ENCODE data around the gene ZNF584.
"Not testable (repeated sequence)": the region's sequence is repeated elsewhere in the genome, so short reads cannot be mapped to it uniquely, and the experiment has no call there.

- TF ChIP-seq, protein P1, sequence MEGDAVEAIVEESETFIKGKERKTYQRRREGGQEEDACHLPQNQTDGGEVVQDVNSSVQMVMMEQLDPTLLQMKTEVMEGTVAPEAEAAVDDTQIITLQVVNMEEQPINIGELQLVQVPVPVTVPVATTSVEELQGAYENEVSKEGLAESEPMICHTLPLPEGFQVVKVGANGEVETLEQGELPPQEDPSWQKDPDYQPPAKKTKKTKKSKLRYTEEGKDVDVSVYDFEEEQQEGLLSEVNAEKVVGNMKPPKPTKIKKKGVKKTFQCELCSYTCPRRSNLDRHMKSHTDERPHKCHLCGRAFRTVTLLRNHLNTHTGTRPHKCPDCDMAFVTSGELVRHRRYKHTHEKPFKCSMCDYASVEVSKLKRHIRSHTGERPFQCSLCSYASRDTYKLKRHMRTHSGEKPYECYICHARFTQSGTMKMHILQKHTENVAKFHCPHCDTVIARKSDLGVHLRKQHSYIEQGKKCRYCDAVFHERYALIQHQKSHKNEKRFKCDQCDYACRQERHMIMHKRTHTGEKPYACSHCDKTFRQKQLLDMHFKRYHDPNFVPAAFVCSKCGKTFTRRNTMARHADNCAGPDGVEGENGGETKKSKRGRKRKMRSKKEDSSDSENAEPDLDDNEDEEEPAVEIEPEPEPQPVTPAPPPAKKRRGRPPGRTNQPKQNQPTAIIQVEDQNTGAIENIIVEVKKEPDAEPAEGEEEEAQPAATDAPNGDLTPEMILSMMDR (conservative IDR thresholded peaks at IDR 0.05; ENCODE audit: low read length): not testable (repeated sequence)
- TF ChIP-seq EZH2phosphoT487 (IDR thresholded peaks at IDR 0.05; ENCODE audit: borderline replicate concordance): not testable (repeated sequence)
Observed at GRCh38 chr19:58376724-58377123, 31.7 kb upstream of the ZNF584 start.

Data from Loucy (cell line).